Activated CD8-positive, alpha-beta memory T cell treated with anti-CD3 and anti-CD28 coated beads, Interleukin-2, amount 50 U/mL, for 4 hours (primary cell): ENCODE data around the gene LRRC55.

Experiments
- DNase-seq: peaks from one replicate; pipeline ENCODE4 v3.0.0-alpha.2; 2020

Gene LRRC55

GRCh38 chr11:57181678-57182305 lies at the start of gene LRRC55:
Gene LRRC55 (plus strand): TSS chr11:57181953. CDS start chr11:57182023, 70 bp downstream.
- DNase-seq = no peak

GRCh38 chr11:57133366-57134038 lies 48.3 kb upstream of the LRRC55 start:
- no peak for DNase-seq

DNA sequence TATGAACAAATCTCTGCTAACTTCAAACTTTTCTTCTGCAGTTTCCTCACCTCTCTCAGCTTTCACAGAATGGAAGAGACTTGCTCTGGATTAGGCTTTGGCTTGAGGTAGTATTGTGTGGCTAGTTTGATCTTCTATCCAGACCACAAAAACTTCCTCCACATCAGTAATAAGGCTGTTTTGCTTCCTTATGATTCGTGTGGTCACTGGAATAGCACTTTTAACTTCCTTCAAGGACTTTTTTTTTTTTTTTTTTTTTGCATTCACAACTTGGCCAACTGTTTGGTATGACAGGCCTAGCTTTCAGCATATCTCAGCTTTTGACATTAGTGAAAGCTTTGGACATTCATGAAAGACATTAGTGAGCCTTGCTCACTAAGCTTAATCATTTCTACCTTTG lies 47.5 kb upstream of the LRRC55 start:
- no peak for DNase-seq

DNA sequence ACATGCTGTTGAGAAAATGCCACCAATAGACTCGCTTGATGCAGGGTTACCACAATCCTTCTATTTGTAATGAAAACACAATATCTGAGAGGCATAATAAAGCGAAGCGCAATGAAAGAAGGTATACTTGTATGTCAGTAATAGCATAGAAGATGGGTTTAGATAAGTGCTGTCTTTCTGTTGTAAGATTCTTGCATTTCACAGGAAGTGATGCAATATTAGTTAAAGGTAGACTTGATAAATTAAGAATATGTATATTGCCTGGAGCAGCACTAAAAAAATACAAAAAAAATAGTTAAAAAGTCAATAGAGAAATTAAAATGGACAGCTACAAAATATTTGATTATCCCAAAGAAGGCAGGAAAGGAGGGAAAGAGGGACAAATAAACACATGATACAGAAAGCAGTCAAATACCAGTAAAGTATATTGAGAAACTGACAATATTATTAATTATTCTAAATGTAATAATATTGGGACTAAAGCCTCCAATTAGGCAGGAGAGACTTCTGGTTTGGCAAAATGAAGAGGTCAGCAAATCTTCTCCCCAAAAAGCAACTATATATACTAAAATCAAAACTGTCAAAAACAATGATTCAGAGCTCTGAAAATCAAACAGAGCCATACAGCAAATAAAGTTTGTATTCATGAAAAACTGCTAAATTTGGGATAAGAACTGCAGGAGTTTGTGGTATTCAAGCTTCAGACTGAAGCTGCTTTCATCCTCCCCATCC lies 46.6 kb upstream of the LRRC55 start:
- no peak for DNase-seq

DNA sequence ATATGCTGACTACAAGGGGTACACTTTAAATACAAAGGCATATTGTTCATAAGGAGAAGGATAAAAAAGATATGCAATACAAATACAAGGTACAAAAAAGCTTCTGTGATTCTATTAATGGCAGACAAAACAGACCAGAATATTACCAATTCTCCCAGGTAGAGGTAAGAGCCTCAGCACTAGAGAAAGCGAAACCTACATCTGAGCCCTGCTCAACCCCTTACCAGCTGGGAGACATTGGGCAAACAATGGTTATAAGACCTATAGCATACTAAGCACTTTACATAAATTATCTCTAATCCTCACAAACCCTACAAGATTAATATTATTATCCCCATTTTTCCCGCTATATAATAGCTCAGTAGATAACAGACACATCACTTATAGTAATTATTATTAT lies 41.2 kb upstream of the LRRC55 start:
- no peak for DNase-seq

DNA sequence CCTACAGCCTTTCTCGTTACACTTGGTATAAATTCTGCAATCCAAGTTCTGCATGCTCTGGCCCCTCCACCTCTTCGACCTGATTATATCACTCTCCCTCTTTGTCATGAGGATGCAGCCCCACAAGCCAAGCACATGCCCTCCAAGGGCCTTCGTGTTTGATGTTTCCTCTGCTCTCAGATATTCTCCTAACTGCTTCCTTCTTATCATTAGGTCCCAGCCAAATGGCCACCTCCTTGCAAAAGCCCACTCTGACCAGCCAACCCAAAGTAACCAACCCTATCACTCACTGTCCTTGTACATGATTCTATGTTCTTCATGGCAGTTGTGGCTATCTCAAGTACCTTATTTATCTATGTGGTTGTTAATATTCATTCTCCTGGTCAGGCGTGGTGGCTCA lies 38.3 kb upstream of the LRRC55 start:
- DNase-seq = no peak

GRCh38 chr11:57144075-57144474 lies 37.7 kb upstream of the LRRC55 start:
- no peak for DNase-seq

GRCh38 chr11:57144531-57145320 lies 37.0 kb upstream of the LRRC55 start:
- no peak for DNase-seq

GRCh38 chr11:57146301-57146700 lies 35.5 kb upstream of the LRRC55 start:
- no peak for DNase-seq

- DNase-seq = no peak
Measured at GRCh38 chr11:57148621-57149020, 33.1 kb upstream of the LRRC55 start.

DNA sequence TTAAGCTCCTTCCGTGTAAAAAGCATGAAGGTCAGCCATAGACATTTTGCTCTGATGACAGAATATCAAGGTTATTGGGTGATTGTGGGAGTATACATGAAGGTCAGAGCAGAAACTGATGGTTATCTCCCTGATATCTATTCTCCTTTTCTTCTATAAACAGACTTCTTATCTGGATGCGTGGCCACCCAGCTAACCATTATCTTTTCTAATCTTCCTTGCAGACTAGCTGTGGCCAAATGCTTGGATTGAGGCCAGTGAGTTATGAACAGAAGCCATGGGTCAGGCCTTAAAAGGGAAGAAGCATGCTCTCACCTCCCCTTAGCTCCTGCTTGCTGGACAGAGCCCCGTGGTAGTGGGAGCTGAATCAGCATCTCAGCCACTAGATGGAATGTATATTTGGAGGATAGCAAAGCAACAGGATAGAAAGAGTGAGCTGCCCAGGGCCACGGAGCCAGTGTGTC lies 31.3 kb upstream of the LRRC55 start:
- no peak for DNase-seq

- DNase-seq = no peak
Measured at GRCh38 chr11:57152134-57152533, 29.6 kb upstream of the LRRC55 start.

DNA sequence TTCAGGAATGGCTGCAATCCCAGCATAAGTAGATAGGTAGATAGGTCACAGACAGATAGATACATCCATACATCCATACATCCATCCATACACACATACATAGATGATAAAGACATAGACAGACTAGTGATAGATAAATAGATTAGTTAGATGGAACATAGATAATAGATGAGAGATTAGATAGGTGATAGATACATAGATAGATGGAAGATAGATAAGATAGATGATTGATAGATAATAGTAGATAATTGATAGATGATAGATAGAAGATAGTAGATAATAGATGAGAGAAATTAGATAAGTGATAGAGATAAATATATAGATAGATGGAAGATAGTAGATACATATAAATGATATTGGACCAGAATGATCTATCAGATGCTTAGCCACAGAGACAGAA lies 28.3 kb upstream of the LRRC55 start:
- no peak for DNase-seq

- no peak for DNase-seq
Measured at GRCh38 chr11:57154739-57155138, 27.0 kb upstream of the LRRC55 start.

- DNase-seq = no peak
Measured at GRCh38 chr11:57155400-57155799, 26.4 kb upstream of the LRRC55 start.

- DNase-seq = no peak
Measured at GRCh38 chr11:57155838-57156607, 25.7 kb upstream of the LRRC55 start.

DNA sequence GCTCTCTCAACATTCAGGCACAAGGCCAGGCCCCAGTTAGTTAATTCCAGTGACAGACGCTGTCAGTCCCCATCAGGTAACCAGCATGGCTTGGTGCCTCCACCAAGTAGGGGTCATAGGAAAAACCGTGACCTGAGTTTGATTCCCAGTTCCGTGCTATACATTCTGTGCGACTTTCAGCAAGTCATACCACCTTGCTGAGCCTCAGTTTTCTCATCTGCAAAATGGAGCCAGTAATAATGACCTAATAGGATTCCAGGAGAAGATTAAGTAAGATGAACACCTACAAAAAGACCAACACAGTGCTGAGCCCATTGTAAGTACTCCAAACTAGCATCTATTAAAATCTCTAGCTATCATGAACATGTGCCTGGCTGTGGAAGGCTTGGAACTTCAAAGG lies 24.8 kb upstream of the LRRC55 start:
- no peak for DNase-seq

- no peak for DNase-seq
Measured at GRCh38 chr11:57157624-57158023, 24.1 kb upstream of the LRRC55 start.

GRCh38 chr11:57158180-57158579 lies 23.6 kb upstream of the LRRC55 start:
- DNase-seq = no peak

GRCh38 chr11:57158599-57158998 lies 23.2 kb upstream of the LRRC55 start:
- DNase-seq = no peak

DNA sequence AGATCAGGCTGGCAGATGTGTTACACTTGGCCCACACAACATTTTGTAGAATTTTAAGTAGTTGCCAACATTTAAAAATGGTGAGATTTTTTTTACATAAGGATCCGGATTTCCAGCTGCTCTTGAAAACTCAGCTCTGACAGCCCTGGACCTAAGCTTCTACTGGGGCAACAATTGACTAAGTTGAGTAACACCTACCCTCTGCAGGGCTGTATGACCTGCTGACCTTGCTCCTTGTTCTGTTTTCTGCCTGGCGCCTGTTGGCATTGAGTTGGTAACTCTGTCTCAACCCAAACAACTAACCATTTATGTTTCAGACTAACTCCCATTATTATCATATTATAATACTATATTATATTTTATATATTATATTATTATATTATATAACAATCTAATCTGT lies 21.1 kb upstream of the LRRC55 start:
- no peak for DNase-seq

DNA sequence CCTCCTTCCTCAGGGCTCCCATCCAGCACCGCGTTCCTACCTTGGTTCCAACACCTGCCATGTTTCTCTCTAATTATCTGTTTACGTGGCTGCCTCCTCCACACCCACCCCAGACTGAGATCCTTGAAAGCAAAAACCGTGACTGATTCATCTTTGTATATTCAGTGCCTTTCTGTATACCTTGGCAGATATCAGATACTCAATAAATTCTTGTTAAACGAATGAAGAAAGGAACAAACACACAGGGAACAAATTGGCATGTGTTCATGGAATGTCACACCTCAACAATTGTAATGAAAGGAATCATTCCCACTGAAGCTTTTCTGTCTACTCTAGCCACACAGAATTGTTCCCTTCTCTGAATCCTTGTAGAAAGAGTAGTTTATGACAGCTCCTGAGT lies 20.4 kb upstream of the LRRC55 start:
- DNase-seq = no peak
